KBM-7 (cell line): Measurements from ENCODE around the gene FAT4.

Experiments used
- DNase-seq: peaks from one replicate; pipeline ENCODE4 v3.0.0-alpha.2; 2015
- in situ Hi-C: fragments of 300-500 bp; cut with MboI; formaldehyde crosslinking; loops from 2 replicates; pipeline ENCODE4 v1.14.3; 2020; ENCODE audit warnings: low sequenced_read_pairs, low pct_unique_long_range_greater_than_20kb, mixed read lengths

The FAT4 gene

DNA sequence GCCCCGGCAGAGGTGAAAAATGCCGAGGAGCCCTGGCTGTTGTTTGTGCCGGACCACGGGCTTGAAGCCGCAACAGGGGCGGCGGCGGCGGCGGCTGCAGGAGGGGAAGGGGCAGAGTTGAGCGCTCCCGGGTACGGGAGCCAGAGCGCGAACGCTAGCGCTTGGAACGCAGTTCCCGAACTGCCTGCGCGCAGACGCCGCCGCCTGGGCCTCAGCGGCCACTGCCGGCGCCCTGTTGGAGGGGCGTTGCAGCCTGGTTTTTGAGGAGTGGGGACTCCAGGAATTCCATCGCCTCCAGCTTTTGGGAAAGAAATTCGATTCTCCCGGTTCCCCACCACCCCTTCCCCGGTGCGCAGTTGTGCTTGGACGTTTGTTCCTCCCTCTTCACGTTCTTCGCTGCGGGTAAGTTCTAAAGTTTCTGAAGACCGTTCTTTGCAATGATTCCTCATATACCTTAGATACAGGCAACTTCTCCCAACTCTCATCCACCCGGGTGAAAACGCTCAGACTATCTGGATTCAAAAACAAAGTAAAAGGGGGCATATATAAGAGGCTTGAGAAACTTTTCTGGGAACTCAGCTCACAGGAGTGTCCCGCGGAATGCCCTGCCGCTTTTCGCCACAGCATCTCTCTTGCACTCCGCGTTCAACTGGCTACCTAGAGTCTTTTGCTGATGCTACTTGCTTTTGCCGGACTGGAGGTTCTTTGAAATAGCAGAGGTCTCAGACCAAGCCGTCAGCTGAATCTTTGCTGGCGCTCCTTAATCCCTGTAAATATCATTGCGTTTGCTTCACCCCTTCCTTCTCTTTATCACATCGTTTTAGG is 1.0 kb downstream of the FAT4 start:
- peak; percentile 42 for DNase-seq
- in situ Hi-C loops, result no loop called here

DNA sequence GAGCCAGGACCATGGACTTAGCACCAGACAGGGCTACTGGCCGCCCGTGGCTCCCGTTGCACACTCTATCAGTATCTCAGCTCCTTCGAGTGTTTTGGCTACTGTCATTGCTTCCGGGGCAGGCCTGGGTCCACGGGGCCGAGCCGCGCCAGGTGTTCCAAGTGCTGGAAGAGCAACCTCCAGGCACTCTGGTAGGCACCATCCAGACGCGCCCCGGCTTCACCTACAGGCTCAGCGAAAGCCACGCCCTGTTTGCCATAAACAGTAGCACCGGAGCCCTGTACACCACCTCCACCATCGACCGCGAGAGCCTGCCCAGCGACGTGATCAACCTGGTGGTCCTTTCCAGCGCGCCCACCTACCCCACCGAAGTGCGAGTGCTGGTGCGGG is 1.6 kb downstream of the FAT4 start:
- in situ Hi-C loops, result no loop called here
- DNase-seq, result no peak

DNA sequence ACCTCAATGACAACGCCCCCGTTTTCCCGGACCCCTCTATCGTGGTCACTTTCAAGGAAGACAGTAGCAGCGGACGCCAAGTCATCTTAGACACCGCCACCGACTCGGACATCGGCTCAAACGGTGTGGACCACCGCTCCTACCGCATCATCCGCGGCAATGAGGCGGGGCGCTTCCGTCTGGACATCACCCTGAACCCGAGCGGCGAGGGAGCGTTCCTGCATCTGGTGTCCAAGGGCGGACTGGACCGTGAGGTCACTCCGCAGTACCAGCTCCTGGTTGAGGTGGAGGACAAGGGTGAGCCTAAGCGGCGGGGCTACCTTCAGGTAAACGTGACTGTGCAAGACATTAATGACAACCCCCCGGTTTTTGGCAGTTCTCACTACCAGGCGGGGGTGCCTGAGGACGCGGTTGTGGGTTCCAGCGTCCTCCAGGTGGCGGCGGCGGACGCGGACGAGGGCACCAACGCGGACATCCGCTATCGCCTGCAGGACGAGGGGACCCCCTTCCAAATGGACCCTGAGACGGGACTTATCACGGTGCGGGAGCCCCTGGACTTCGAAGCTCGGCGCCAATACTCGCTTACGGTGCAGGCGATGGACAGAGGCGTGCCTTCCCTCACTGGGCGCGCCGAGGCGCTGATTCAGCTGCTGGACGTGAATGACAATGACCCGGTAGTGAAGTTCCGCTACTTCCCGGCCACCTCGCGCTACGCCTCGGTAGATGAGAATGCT is 2.2 kb downstream of the FAT4 start:
- DNase-seq, result no peak
- in situ Hi-C loops, result no loop called here

DNA sequence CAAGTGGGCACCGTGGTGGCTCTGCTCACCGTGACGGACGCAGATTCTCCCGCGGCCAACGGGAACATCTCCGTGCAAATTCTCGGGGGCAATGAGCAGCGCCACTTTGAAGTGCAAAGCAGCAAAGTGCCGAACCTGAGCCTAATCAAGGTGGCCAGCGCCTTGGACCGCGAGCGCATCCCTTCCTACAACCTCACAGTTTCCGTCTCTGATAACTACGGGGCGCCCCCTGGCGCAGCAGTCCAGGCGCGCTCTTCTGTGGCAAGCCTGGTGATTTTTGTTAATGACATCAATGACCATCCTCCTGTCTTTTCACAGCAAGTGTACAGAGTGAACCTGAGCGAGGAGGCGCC is 2.7 kb downstream of the FAT4 start:
- in situ Hi-C loops, result no loop called here
- no peak for DNase-seq

DNA sequence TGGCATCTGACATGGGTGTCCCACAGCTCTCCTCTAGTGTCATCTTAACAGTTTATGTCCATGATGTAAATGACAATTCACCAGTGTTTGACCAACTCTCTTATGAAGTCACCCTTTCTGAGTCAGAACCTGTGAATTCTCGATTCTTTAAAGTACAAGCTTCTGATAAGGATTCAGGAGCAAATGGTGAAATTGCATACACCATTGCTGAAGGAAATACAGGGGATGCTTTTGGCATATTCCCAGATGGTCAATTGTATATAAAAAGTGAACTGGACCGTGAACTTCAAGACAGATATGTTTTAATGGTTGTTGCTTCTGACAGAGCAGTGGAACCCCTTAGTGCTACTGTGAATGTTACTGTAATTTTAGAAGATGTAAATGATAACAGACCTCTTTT is 4.6 kb downstream of the FAT4 start:
- in situ Hi-C loops, result no loop called here
- no peak for DNase-seq

DNA sequence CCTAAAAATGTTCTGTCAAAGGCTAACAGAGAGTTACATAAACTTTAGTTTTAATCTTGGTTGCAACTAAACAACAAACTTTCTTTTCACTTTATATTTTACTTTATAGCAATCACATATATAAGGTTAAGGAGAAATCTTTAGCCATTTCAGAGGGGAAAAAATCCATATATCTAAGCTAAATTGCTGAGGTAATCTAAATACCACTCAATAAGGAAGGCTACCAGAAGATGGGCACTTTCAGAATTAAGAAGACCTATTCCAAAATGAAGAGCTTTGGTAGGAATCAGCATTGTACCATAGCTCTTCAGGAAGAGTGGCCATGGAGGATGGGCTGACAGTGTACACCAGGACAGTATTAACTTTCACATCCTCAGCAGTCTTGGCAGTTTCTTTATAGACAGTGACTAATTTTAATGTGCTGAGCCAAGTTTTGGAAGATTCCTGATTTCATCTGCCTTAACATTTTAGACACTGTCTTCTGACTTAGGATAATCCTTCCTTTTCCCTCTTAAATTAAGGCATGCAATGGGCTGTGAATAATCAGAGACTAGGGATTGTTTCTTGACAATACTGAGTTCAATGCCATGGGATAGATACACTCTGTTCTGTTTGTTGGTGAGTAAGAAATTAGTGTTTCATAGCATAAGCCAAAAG is 7.1 kb downstream of the FAT4 start:
- DNase-seq, result no peak
- in situ Hi-C loops, result no loop called here

DNA sequence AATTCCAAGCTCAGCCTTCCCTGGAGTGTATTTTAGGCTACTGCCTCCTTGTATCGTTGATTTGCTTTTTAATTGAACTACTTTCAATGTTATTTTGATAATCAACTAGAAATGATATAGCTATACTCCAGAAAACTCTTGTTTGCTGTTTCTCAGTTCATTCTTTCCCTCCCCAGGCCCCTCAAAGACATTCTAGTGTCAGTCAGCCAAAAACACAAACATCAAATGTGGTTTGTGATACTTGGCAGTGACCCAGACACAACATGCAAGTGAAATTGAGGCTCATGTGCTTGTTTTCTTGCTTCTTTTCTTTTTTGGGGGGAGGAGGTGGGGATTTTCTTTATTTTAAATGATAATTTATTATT is 7.6 kb downstream of the FAT4 start:
- in situ Hi-C loops, result no loop called here

DNA sequence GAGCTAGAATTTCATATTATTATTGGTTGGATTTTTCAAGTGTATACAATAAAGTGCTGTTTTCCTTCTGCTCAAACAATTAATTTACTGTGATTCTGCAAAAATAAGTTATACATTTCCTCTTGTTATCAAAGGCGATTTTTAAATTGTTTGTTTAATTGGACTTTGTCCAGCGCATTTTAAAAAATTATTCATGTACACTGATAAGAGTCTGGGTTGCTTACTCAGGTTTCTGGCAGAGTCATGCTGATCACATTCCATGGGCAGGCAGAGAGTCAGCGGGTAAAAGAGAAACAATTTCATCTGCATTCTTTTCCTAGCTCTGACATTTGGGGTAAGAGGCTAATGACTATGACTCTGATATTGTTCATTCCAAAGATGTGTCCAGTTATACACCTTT is 8.9 kb downstream of the FAT4 start:
- no peak for DNase-seq

More for the DNA sequence above, 7.6 kb downstream of the FAT4 start:
- no peak for DNase-seq

DNA sequence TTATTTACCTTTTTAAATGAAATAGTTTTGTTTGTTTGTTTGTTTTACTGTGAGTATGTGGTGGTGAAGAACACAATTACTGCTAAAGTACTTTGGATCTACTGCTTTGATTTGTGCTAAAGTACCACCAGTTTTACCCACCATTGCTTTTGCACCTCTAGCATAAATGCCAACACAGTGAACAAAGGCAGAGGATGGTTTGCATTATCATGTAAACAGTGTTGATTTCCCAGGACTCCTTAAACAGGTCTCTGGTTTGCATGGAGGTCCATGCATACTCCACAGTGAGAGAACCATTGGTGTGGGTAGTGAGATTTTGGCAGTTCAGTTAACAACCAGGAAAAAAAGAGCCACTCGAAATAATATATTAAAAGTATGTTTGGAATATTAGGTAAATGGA is 11.0 kb downstream of the FAT4 start:
- in situ Hi-C loops, result no loop called here

More for the DNA sequence above, 8.9 kb downstream of the FAT4 start:
- in situ Hi-C loops, result no loop called here

DNA sequence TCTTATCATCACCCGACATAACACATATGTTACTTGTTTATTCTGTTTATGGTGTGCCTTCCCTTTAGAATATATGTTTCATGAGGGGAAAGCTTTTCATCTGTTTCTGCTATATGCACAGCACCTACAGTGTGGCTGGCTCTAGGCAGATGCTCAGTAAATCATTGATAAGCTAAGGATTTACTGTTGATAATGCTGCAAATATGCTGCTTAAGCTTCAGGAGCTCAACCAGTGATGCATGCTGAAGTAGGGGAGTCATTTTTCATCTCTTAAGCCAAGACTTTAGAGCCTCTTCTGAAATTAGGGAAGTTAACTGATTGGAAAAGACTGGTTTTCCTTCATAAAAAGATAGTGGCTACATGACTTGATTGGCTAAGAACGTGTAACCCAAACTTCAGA is 16.4 kb downstream of the FAT4 start:
- in situ Hi-C loops, result no loop called here
- DNase-seq, result no peak

More for the DNA sequence above, 11.0 kb downstream of the FAT4 start:
- DNase-seq, result no peak

DNA sequence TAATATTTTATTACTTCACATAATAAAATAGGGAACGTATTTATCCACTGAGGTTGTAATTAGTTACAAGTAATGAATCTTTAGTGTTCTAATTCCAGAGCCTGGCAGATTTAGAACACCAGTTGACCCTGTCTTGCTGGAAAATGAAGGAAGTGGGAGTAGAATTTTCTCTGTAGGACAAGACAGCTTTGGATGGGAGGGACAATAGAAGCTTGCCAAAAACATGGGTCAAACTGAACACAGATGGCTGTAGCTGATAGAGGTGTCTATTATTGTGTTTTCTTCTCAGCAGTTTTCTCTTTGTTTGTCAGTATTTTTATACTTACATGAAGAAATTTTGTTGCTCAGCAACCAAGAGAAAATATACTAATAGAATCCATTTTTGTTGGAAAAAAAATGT is 20.2 kb downstream of the FAT4 start:
- in situ Hi-C loops, result no loop called here
- DNase-seq, result no peak

DNA sequence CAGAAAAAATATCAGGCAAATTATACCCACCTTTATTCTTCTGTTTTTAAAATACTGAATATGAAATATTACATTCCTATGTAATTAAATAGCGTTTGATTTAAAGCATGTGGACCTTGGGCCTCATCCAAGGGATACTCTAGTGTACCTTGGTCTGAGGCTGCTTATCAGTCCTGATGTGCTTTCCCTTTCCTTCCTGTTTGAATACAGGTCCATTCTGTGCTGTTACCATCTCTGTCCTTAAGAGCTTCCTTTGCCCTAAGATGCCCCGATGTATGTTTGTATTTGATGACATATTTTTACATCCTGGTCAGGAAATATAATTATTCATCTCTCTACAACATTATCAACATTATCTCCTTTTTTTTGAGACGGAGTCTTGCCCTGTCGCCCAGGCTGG is 24.1 kb downstream of the FAT4 start:
- DNase-seq, result no peak
- in situ Hi-C loops, result no loop called here

DNA sequence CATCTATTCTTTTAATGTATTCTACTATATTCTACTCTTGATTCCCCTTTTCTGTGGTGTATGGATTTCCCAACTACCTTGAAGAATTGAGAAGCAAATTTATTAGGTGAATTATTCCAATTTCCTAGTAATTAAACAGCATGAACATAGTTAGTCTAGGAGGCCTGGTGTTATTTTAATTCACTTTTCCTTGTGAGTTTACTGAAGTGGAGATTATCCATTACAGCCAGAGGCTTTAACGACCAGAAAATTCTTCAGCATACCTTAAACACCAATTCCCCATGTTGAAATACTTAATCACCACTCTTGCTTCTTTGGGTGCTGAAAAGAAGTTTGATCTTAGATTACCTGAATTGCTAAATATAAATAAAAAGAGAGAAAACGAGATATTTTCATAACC is 29.4 kb downstream of the FAT4 start:
- DNase-seq, result no peak
- in situ Hi-C loops, result no loop called here

DNA sequence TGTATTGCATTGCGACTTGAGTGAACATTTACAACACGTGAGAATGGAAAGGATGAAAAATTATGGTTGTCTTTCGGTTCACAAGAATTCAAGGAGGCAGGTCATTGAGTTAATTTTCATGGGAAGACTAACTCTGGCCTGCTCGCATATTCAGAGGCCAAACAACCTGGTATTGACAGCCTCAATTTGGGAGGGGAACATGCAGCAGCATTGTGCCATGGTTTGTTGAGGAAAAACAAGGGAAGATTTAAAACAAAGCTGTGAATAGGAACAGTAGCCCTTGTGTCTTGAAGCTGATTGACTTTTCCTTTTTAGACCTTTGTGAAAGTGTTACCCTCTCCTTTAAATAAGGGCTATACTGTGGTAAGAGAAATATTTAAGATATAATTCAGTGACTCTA is 31.9 kb downstream of the FAT4 start:
- in situ Hi-C loops, result no loop called here
- no peak for DNase-seq

DNA sequence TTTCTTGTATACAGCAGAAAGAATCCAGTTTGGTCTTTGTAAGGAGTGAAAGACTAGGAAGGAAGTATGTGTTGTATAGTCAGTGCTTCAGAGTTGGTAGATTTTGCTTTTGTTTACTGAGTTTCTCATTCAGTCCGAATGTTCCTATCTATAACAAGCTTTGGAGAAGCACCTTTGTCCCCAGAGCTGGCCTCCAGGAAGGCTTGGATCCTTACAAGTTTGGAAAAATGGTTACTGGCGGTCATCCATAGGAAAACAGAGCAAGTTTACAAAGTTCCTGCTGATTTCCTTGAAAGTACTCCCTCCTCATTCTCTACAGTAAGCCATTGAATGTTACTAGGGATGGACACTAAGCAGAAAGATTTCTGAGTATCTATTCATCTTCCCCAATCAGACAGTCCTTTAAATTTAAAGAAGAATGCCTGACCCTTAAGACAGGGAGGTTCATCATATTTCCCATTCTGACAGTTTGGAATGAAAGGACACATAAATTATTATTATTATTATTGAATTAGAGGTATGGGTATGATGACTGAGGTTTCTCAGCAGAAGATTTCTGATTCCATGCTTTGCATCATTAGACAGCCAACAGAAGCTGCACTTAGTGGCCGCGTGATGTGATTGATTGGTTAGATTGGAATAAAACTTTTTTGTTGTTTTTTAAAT is 35.8 kb downstream of the FAT4 start:
- DNase-seq, result no peak
- in situ Hi-C loops, result no loop called here

DNA sequence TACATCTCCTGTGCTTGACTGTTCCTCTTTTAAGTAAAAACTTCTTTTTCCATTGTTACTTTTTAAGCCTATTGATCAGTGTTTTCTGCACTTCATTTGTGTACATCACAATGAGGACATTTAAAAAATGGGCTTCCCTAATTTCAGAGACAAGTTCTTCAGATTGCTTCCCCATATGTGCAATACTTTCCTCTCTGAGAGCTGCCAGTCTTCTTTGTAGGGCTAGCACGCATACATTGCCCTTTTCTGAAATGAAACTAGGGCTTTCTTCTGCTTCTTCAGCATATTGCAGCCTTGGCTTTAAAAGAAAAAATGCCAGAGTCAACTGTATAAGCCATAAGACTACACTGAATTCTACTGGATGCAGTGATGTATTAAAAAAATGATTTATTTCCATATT is 37.8 kb downstream of the FAT4 start:
- in situ Hi-C loops, result no loop called here
- DNase-seq, result no peak

DNA sequence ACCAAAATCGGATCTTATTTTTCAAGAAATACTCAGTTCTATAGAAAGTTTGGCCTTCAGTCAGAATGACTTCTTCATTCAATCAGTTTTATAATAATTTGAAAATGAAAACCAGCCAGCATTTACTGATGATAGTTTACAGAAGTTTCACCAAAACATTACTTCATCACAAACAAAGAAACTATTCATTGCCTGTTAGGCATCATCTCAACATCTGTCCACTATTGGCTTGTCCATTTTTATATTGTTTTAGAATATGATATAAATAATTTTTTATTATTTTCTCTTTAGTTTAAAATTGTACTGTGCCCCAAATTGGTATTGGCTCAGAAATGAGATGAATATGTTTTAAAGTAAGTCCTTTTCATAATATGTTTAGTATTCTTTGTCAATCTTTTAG is 38.4 kb downstream of the FAT4 start:
- no peak for DNase-seq
- in situ Hi-C loops, result no loop called here

DNA sequence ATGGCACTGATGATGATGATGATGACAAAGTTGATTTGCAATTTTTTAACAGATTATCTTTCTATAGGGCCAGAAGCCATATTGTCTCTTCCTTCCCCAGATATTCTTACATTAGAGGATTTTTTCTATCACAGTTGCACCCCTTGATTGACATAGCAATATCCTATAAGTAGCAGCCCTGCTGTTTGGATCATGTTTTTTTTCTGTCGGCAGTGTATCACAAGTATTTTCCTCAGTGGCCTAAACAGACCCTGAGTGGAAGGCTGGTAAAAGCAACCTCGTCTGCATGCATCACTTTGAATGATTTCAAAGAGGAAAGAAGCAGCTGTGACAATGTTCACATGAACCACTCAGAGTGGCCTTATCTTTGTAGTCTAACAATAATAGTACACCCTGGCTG is 41.0 kb downstream of the FAT4 start:
- in situ Hi-C loops, result no loop called here

DNA sequence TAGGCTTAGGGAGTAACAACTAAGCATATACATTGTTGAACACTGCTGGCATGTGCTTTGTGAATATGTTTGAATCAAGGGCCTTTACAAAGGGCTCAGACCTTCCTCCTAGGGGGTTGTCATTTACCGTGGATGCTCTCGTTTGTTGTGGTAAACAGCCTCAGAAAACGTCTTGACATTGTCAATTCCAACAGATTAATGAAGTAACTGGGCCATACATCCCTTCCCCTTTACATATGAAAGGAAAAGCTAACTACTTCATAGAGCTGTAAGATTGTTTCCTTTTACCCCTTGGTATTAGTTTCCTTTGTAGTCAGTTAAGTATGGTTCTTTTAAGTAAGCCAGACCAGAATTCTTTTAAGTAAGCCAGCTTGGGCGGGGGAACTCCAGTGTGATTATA is 42.9 kb downstream of the FAT4 start:
- in situ Hi-C loops, result no loop called here
- DNase-seq, result no peak

More for the DNA sequence above, 41.0 kb downstream of the FAT4 start:
- DNase-seq, result no peak

DNA sequence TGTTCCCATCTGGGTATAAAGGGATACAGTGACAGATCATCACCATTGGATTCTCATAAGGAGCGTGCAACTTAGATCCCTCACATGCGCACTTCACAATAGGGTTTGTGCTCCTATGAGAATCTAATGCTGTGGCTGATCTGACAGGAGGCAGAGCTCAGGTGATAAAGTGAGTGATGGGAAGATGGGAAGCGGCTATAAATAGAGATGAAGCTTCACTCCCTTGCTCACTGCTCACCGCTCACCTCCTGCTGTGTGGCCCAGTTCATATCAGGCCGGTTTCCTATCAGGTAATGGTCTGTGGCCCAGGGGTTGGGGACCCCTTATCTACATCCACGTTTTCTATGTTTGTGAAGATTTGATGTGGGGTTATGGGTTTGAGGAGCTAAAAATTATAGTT is 43.7 kb downstream of the FAT4 start:
- in situ Hi-C loops, result no loop called here
- no peak for DNase-seq
